Measurements from ENCODE around the gene EIF4G2. TPM values are rescaled to one million over a fixed set of nuclear protein-coding genes. Genes with fewer than 3 reads are reported as not detected.

The EIF4G2 gene
- total RNA-seq, 2 donors from 2014 or later: 726 to 854 TPM

- no peak for ATAC-seq
Observed at GRCh38 chr11:10784232-10785145, 24.2 kb downstream of the EIF4G2 start.

DNA sequence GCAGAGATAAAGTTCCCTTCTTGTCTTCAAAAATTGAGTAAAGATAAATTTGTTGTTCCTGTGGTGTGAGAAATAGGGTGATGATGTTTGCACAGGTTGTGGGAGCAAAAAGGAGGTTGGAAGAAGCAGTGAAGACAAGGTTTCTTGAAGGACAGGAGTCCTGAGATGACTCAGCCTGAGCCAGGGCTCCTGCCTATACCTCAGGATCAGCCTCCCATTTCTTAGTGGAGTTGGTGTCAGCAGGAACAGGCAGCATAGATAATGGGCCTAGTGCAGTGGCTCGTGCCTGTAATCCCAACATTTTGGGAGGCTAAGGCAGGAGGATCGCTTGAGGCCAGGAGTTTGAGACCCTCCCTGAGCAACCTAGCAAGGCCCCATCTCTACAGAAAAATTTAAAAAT lies 28.7 kb downstream of the EIF4G2 start:
- ATAC-seq (no peak), DNase-seq (no peak)

More at GRCh38 chr11:10784232-10785145, 24.2 kb downstream of the EIF4G2 start:
- intact Hi-C loops (cut with DNase I, micrococcal nuclease): no loop called here
- DNase-seq: no peak

GRCh38 chr11:10779086-10779485 lies 29.6 kb downstream of the EIF4G2 start:
- intact Hi-C loops (cut with DNase I, micrococcal nuclease): no loop called here
- DNase-seq (no peak), ATAC-seq (no peak)

More for the DNA sequence above, 28.7 kb downstream of the EIF4G2 start:
- intact Hi-C loops (cut with DNase I, micrococcal nuclease): no loop called here

DNA sequence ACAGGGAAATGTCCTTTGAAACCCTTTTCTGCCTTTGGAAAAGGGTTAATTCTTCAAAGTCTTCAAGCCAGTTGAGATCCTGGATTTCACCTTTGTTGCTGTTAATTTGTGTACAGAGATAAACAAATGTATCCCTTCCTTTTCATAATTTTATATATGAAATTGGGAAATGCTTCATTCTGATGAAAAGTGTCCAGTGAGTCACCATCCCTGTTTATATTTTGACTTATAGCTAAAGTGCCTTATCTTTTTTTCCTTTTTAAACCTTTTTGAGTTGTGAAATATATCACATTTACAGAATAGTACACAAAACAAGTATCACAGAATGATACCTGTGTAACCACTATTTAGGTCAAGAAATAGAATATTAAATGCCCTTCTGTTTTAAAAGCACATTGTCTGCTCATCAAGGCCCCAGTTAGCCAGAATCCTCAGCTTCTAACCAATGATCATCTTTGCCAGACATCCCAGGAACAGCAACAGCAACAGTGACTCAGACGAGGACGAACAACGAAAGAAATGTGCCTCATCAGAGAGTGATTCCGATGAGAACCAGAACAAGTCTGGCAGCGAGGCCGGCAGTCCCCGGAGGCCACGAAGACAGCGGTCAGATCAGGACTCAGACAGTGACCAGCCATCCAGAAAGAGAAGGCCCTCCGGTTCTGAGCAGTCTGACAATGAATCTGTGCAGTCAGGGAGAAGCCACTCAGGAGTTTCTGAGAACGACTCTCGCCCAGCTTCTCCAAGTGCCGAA lies 30.3 kb downstream of the EIF4G2 start:
- intact Hi-C loops (cut with DNase I, micrococcal nuclease): no loop called here
- ATAC-seq (no peak), DNase-seq (peak in 1 of 2 donors; percentile 27)

DNA sequence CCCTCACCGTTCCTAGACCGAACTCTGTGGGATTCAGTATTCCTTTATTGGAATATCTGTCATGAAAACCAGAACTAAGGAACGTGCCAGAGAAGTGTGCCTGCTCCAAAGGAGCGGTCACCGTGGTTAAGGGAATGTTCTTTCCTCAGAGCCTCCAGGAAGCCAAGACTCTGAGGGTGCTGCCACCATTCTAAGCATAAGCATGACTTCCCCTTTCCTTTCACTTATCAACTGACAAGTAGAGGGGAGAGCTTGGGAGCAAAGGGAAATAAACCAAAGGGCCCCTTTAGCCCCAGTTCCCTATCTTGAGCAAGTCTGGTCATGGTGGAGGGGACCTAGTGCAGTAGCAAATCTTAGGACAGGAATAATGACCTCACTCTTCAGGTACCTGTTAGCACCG lies 30.9 kb downstream of the EIF4G2 start:
- DNase-seq: no peak
- intact Hi-C loops (cut with DNase I, micrococcal nuclease): no loop called here
- ATAC-seq: no peak

GRCh38 chr11:10777393-10777793 lies 31.3 kb downstream of the EIF4G2 start:
- ATAC-seq: no peak
- no peak for DNase-seq
- intact Hi-C loops (cut with DNase I, micrococcal nuclease): no loop called here

GRCh38 chr11:10774811-10775210 lies 33.9 kb downstream of the EIF4G2 start:
- DNase-seq: no peak
- no peak for ATAC-seq
- intact Hi-C loops (cut with DNase I, micrococcal nuclease): no loop called here

DNA sequence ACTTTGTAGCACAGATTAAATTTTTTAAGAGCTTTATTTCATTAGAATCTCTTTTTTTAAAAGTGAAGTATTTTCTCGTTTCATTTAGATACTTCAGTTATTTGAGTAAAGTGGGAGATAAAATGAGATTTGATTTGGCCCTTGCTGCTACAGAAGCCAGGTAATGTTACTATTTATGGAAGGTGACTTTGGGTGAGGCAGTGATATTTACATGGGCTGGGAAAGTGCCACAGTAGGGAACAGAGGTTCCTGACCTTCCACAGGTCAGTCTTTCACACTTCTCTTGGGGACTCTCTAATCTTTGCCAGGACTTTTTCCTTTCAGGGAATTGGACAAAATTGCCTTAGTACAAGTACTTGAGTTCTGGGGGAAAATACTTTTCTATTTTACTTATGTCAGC lies 37.3 kb downstream of the EIF4G2 start:
- no peak for DNase-seq
- intact Hi-C loops (cut with DNase I, micrococcal nuclease): no loop called here
- ATAC-seq: no peak

DNA sequence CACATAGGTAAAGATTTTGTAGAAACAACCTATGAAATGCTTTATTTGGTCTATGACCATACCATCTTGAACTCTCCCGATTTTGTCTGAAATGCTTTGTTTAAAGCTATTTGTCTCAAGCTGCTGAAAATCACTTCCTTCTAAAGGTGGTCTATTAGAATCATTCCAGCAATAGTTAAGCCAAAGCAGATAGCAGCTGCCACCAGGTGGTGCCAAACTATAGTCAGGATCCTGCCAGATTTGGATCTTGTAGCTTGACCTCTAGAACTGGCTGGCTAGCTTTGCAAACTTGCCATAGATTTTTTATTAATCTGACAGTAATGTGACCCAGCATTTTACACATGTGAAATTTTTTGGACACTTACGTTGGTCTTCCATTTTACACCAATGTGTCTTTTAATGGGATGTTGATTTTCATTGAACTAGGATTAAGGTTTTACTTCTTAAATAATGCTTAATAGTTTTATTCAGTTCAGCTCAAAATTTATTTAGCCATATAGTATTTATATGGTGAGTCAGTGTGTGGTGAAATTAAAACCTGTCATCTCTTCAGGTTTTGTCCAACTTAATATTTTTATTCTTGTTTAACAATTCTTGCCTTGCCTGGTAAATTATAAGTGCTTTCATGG lies 38.0 kb downstream of the EIF4G2 start:
- ATAC-seq (peak; percentile 51), DNase-seq (peak in 1 of 2 donors; percentile 60)
- intact Hi-C loops (cut with DNase I, micrococcal nuclease): no loop called here

DNA sequence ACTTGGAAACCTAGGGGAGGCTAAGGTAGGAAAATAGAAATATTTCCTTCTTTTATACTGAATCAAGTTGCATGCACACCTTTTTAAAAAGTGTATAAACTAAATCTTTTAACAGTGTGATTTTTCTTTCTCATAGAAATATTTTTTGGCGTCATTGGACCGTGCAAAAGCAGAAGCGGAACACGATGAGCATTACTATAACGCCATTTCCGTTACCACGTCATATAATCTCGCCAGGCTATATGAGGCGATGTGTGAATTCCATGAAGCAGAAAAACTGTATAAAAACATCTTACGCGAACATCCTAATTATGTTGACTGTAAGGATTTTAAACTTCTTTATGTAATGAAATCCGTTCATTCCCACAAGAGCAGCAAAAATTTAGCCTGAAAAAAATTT lies 44.3 kb downstream of the EIF4G2 start:
- DNase-seq (no peak), ATAC-seq (no peak)
- intact Hi-C loops (cut with DNase I, micrococcal nuclease): no loop called here

DNA sequence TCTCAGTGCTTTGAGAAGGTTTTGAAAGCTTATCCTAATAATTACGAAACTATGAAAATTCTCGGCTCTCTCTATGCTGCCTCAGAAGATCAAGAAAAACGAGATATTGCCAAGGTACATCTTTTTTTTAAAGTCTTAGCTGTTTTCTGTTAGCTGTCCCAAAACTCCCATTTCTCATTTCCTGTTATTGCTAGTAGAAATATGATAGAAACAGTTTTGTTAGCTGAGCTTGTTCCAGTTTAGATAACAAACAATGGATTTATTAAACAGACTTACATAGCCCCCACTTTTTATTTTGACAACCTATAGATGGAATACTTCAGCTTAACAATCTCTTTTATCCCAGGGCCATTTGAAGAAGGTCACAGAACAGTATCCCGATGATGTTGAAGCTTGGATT lies 45.0 kb downstream of the EIF4G2 start:
- intact Hi-C loops (cut with DNase I, micrococcal nuclease): no loop called here
- DNase-seq (no peak), ATAC-seq (no peak)

DNA sequence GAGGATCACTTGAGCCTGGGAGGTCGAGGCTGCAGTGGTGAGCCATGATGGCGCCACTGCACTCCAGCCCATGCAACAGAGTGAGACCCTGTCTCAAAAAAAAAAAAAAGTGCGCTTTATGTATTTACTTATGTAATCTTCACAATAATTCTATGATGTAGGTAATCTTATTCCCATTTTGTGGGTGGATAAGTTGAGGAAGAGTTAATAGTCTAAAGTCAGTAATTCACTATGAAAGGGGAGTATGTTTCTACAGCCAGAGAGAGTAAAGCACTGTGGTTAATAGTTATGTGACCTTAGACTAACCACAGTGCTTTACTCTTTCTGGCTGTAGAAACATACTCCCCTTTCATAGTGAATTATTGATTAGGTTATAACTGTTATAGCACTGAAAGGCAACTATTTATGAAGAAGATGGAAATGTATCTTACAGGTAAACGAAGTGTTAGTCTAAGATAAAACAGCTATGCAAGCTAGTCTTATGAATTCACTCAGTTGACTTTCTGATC lies 45.8 kb downstream of the EIF4G2 start:
- intact Hi-C loops (cut with DNase I, micrococcal nuclease): no loop called here
- DNase-seq (no peak), ATAC-seq (no peak)

- no peak for DNase-seq
Observed at GRCh38 chr11:10762185-10762584, 46.5 kb downstream of the EIF4G2 start.

GRCh38 chr11:10761085-10761698 lies 47.5 kb downstream of the EIF4G2 start:
- intact Hi-C loops (cut with DNase I, micrococcal nuclease): no loop called here
- DNase-seq: no peak
- ATAC-seq: no peak

More at GRCh38 chr11:10762185-10762584, 46.5 kb downstream of the EIF4G2 start:
- ATAC-seq: no peak
- intact Hi-C loops (cut with DNase I, micrococcal nuclease): no loop called here

GRCh38 chr11:10758957-10759356 lies 49.8 kb downstream of the EIF4G2 start:
- ATAC-seq (peak; percentile 43), DNase-seq (no peak)

DNA sequence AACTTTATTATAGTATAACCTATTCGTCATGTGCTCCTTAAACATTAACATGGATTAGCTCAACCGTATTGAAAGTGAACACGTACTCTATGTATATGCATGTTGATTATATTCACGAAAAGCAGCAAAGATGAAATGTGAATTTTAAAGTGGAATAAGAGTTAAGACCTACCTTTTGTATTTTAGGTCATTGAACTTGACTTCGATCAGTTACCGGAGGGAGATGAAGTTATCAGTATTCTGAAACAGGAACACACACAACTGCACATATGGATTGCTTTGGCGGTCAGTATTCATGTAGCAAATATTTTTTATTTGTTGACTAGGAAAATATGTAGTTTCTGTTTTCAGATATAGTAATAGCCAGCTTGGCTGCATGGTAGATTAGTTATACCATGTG lies 56.2 kb downstream of the EIF4G2 start:
- DNase-seq (no peak), ATAC-seq (no peak)
- intact Hi-C loops (cut with DNase I, micrococcal nuclease): no loop called here

More at GRCh38 chr11:10758957-10759356, 49.8 kb downstream of the EIF4G2 start:
- intact Hi-C loops (cut with DNase I, micrococcal nuclease): no loop called here

DNA sequence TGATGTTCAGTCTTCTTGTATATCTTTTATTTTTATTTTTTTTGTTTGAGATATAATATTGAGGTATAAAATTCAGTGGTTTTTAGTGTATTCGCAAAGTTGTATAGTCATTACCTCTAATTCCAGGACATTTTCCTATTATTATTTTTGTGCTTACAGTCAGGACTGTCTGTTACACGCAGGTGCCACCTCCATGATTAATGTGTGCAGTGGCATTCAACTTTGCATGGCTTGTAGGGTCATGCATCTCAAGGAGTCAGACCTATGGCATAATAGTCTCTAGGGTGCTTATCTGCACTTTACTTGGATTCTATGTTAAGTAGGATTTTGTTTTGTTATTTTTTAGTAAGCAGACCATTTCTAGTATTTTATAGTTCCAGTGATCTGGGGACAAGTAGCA lies 56.7 kb downstream of the EIF4G2 start:
- no peak for DNase-seq
- peak; percentile 19 for ATAC-seq
- intact Hi-C loops (cut with DNase I, micrococcal nuclease): no loop called here

- ATAC-seq (peak; percentile 37), DNase-seq (no peak)
- intact Hi-C loops (cut with DNase I, micrococcal nuclease): no loop called here
Observed at GRCh38 chr11:10751581-10751940, 57.2 kb downstream of the EIF4G2 start.
